GM18498 (cell line): Measurements from ENCODE around the gene PAPSS2.
"Not testable (repeated sequence)": the region's sequence is repeated elsewhere in the genome, so short reads cannot be mapped to it uniquely, and the experiment has no call there.

Experiments
- ATAC-seq: cut with Tn5 transposase; IDR thresholded peaks from one replicate; pipeline ENCODE4 v1.9.1; 2021; ENCODE audit warnings: mild to moderate bottlenecking, moderate library complexity; ENCODE audit not compliant: unreplicated experiment

Gene PAPSS2

GRCh38 chr10:87742992-87743610 is 83.4 kb downstream of the PAPSS2 start:
- not testable (repeated sequence) for ATAC-seq

GRCh38 chr10:87744606-87745005 is 84.9 kb downstream of the PAPSS2 start:
- no peak for ATAC-seq

GRCh38 chr10:87746911-87747310 is 87.2 kb downstream of the PAPSS2 start:
- no peak for ATAC-seq

GRCh38 chr10:87748244-87748643 is 88.6 kb downstream of the PAPSS2 start:
- not testable (repeated sequence) for ATAC-seq

GRCh38 chr10:87750001-87750671 is 90.5 kb downstream of the PAPSS2 start:
- no peak for ATAC-seq

GRCh38 chr10:87750817-87751216 is 91.1 kb downstream of the PAPSS2 start:
- ATAC-seq: peak; percentile 60

- no peak for ATAC-seq
These were observed 91.6 kb downstream of the PAPSS2 start for GRCh38 chr10:87751274-87751673.

GRCh38 chr10:87752566-87752965 is 92.9 kb downstream of the PAPSS2 start:
- no peak for ATAC-seq

- no peak for ATAC-seq
These were observed 94.6 kb downstream of the PAPSS2 start for GRCh38 chr10:87753995-87754866.

GRCh38 chr10:87757685-87758084 is 98.0 kb downstream of the PAPSS2 start:
- ATAC-seq: no peak

- ATAC-seq: no peak
These were observed 99.9 kb downstream of the PAPSS2 start for GRCh38 chr10:87759551-87759950.

- no peak for ATAC-seq
These were observed 100.7 kb downstream of the PAPSS2 start for GRCh38 chr10:87760195-87760905.

GRCh38 chr10:87761153-87761552 is 101.5 kb downstream of the PAPSS2 start:
- no peak for ATAC-seq

- ATAC-seq: no peak
These were observed 102.2 kb downstream of the PAPSS2 start for GRCh38 chr10:87761892-87762291.

- ATAC-seq: no peak
These were observed 103.6 kb downstream of the PAPSS2 start for GRCh38 chr10:87763086-87763861.

GRCh38 chr10:87764072-87764934 is 104.6 kb downstream of the PAPSS2 start:
- ATAC-seq: no peak

GRCh38 chr10:87765666-87766376 is 106.1 kb downstream of the PAPSS2 start:
- no peak for ATAC-seq

- ATAC-seq: no peak
These were observed 107.6 kb downstream of the PAPSS2 start for GRCh38 chr10:87767253-87767652.
